Endothelial cell of umbilical vein (primary cell): ENCODE measurements around the gene CXCL17.

Experiments used
- CTCF ChIP-seq, 2 donors: IDR thresholded peaks; 1 replicate in 1 of 2; 2 replicates in 1 of 2; pipeline ENCODE4 v1.5.1; 2011; ENCODE audit warnings: low read length in 2 of 2, mild to moderate bottlenecking in 2 of 2, moderate library complexity in 2 of 2, control low read depth in 1 of 2, inconsistent platforms in 1 of 2, low read depth in 1 of 2; ENCODE audit not compliant: insufficient read depth in 1 of 2; ENCODE audit errors: extremely low read depth in 1 of 2
- JUN ChIP-seq: IDR thresholded peaks from 2 replicates; pipeline ENCODE4 v1.6.1; 2011; ENCODE audit warnings: borderline replicate concordance, low read depth; ENCODE audit not compliant: insufficient read length, insufficient read depth
- MAX ChIP-seq: IDR thresholded peaks from 2 replicates; pipeline ENCODE4 v1.6.1; 2011; ENCODE audit not compliant: insufficient read depth, insufficient read length
- MYC ChIP-seq: IDR thresholded peaks from one replicate; pipeline ENCODE4 v1.6.1; 2011; ENCODE audit warnings: mild to moderate bottlenecking, low read depth, low read length
- POLR2A ChIP-seq: IDR thresholded peaks from 2 replicates; pipeline ENCODE4 v1.6.1; 2012; ENCODE audit warnings: low read depth, mild to moderate bottlenecking, control low read depth, low read length
- POLR2AphosphoS5 ChIP-seq: IDR thresholded peaks from 2 replicates; pipeline ENCODE4 v1.6.1; 2012; ENCODE audit warnings: low read depth, mild to moderate bottlenecking, control low read depth, low read length, moderate library complexity; ENCODE audit not compliant: insufficient read depth

- no peak for TF ChIP-seq CTCF (IDR thresholded peaks at IDR 0.05; ENCODE audit: extremely low read depth in 1 of 2, insufficient read depth in 1 of 2, low read depth in 1 of 2, low read length in 2 of 2)
- no peak for TF ChIP-seq POLR2A
- no peak for TF ChIP-seq JUN
- TF ChIP-seq POLR2AphosphoS5, result no peak
- TF ChIP-seq MAX, result no peak
- no peak for TF ChIP-seq MYC
Observed at GRCh38 chr19:42410371-42410770, 32.4 kb downstream of the CXCL17 start.
